Measurements from ENCODE around the gene HIF3A. TPM values are rescaled to one million over a fixed set of nuclear protein-coding genes. Genes with fewer than 3 reads are reported as not detected.

HIF3A gene
- total RNA-seq, 4 donors from 2014 or later, result 21.5 to 212 (median 103) TPM

DNA sequence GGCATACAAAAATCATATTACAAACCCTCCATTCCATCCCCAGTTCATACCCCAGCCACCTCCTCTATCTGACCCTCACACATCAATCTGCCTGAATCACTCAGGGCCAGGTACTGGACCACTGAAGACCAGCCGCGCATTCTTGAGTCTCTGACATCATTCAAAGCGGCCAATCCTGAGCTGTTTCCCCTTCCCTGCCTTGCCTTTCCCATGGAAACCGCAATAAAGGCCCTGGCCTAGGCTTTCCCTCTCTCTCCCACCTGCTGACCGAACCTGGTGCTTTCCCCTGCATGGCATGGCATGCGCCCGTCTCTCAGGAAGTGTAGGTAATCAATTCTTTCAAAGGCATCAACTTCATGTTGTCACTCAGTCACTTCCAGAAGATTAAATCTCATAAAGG, 17.7 kb upstream of the HIF3A start:
- intact Hi-C loops (cut with DNase I; ENCODE audit: low total_unique reads), result loop anchor here (10.0 kb wide), 1 partner anchor 216 kb away; the partner anchor contains the start of gene PNMA8B
- no peak for TF ChIP-seq POLR2A (IDR thresholded peaks at IDR 0.05)
- TF ChIP-seq, protein P1, sequence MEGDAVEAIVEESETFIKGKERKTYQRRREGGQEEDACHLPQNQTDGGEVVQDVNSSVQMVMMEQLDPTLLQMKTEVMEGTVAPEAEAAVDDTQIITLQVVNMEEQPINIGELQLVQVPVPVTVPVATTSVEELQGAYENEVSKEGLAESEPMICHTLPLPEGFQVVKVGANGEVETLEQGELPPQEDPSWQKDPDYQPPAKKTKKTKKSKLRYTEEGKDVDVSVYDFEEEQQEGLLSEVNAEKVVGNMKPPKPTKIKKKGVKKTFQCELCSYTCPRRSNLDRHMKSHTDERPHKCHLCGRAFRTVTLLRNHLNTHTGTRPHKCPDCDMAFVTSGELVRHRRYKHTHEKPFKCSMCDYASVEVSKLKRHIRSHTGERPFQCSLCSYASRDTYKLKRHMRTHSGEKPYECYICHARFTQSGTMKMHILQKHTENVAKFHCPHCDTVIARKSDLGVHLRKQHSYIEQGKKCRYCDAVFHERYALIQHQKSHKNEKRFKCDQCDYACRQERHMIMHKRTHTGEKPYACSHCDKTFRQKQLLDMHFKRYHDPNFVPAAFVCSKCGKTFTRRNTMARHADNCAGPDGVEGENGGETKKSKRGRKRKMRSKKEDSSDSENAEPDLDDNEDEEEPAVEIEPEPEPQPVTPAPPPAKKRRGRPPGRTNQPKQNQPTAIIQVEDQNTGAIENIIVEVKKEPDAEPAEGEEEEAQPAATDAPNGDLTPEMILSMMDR (IDR thresholded peaks at IDR 0.05), result no peak
- Histone ChIP-seq H3K4me3 (no peak overlapping the region), H3K9me3 (no peaks in the 10 kb centered on the region), H3K27ac (no peak overlapping the region), H3K36me3 (no peaks in the 10 kb centered on the region), H3K27me3 (no peaks in the 10 kb centered on the region), H3K4me1 (no peaks in the 10 kb centered on the region)
- DNase-seq, result no peak

DNA sequence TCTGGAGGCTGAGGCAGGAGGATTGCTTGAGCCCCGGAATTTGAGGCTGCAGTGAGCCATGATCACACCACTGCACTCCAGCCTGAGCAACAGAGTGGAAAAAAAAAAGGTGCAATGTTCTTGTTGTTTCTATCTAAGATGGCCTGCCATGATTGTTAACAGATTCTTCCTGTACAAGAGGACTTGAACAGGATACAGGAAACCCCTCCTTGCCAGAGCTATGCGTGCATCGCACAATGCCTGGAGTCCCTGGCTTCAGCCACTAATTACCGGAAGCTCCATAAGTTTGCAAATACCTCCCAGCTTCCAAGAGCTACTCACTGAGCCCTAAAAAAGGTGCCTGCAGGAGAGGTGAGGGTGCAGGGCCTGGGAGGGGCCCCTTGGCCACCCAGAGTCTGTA, 13.1 kb upstream of the HIF3A start:
- no peaks in the 10 kb centered on the region for H3K4me1 ChIP-seq
- H3K27ac ChIP-seq, result peak overlapping the region; percentile 10 to 49
- peak in 1 of 2 donors; percentile 59 for DNase-seq
- TF ChIP-seq, protein P1 (IDR thresholded peaks at IDR 0.05), result no peak
- intact Hi-C loops (cut with DNase I; ENCODE audit: low total_unique reads), result no loop called here
- H3K27me3 ChIP-seq, result no peaks in the 10 kb centered on the region
- H3K9me3 ChIP-seq, result no peaks in the 10 kb centered on the region
- no peak overlapping the region for H3K4me3 ChIP-seq
- H3K36me3 ChIP-seq, result no peaks in the 10 kb centered on the region

DNA sequence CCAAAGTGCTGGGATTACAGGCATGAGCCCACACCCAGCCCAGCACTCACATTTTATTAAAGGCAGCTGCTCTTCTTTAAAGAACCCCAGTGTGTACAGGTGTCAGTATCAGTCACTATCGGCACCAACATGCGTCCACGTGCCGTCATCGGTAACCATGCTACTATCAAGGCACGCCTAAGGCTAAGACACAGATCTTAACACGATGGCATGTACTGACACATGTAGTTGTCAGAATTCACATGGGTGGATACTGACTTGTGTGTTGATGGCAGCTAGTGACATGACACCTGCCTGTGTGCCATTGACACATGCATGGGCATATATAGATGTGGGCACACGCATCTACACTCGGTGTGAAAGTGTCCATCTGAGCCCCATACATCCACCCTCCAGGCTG, 12.2 kb upstream of the HIF3A start:
- no peak for DNase-seq
- no peaks in the 10 kb centered on the region for H3K9me3 ChIP-seq
- H3K4me1 ChIP-seq, result no peaks in the 10 kb centered on the region
- H3K27me3 ChIP-seq, result no peaks in the 10 kb centered on the region
- no peaks in the 10 kb centered on the region for H3K36me3 ChIP-seq
- no peak overlapping the region for H3K4me3 ChIP-seq
- H3K27ac ChIP-seq, result no peak overlapping the region
- TF ChIP-seq, protein P1 (IDR thresholded peaks at IDR 0.05), result no peak
- TF ChIP-seq POLR2A (IDR thresholded peaks at IDR 0.05), result no peak
- intact Hi-C loops (cut with DNase I; ENCODE audit: low total_unique reads), result no loop called here

DNA sequence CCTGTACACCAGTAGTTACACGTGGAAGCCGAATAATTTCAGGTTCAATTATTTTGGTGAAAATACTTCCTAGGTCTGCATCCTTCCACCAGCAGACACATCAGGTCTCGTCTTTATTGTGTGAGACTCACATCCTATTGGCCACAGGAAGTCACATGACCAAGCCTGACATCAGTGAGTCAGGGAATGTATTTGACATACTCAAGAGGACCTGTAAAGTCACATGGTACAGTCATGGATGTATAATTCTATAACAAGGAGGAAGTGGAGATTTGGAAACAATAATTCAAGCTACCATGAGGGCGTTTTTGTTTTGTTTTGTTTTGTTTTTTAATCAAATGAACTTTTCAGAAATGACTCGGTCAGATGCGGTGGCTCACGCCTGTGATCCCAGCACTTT, 9.3 kb upstream of the HIF3A start:
- Histone ChIP-seq H3K27me3 (no peaks in the 10 kb centered on the region), H3K36me3 (no peaks in the 10 kb centered on the region), H3K4me3 (no peak overlapping the region), H3K4me1 (no peaks in the 10 kb centered on the region), H3K9me3 (no peaks in the 10 kb centered on the region), H3K27ac (no peak overlapping the region)
- intact Hi-C loops (cut with DNase I; ENCODE audit: low total_unique reads), result no loop called here
- TF ChIP-seq, protein P1 (IDR thresholded peaks at IDR 0.05), result no peak
- TF ChIP-seq POLR2A (IDR thresholded peaks at IDR 0.05), result no peak
- no peak for DNase-seq

DNA sequence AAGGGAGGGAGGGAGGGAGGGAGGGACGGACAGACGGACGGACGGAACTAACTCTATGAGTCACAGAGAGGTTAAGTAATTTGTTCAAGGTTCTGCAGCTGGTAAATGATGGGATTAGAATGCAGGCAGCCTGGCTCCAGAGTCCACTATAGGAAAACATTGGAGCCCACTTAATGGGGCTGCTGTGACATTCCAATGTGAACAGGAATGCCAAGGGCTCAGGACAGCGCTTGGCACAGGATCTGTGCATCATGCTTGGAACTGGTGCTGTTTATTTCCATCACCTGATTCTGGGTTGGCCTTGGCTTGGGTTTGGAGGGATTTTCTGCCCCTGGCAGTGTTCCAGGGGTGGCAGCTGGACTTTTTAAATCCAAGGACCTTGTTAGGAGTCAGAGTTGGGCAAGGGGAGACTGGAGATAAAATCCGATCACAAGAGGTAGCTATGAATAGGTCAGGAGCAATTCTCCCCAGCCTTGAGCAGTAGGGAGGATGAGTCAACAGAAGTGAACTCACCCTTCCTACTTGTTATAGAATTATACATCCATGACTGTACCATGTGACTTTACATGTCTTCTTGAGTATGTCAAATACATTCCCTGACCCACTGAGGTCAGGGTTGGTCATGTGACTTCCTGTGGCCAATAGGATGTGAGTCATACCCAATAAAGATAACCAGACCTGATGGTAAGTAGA, 7.8 kb upstream of the HIF3A start:
- no peak for TF ChIP-seq POLR2A (IDR thresholded peaks at IDR 0.05)
- TF ChIP-seq, protein P1 (IDR thresholded peaks at IDR 0.05), result no peak
- Histone ChIP-seq H3K9me3 (no peaks in the 10 kb centered on the region), H3K27me3 (no peaks in the 10 kb centered on the region), H3K27ac (peak overlapping the region; percentile 47 to 68), H3K4me3 (no peak overlapping the region), H3K36me3 (no peaks in the 10 kb centered on the region), H3K4me1 (no peaks in the 10 kb centered on the region)
- intact Hi-C loops (cut with DNase I; ENCODE audit: low total_unique reads), result no loop called here
- DNase-seq, result peak in 1 of 2 donors; percentile 44
